RKO (cell line): Measurements from ENCODE around the gene ST3GAL3.
"Not testable (repeated sequence)": the region's sequence is repeated elsewhere in the genome, so short reads cannot be mapped to it uniquely, and the experiment has no call there.

Experiments used
- DNase-seq: peaks from one replicate; pipeline ENCODE4 v3.0.0-alpha.2; 2016; ENCODE audit warnings: low spot score

Gene ST3GAL3

DNA sequence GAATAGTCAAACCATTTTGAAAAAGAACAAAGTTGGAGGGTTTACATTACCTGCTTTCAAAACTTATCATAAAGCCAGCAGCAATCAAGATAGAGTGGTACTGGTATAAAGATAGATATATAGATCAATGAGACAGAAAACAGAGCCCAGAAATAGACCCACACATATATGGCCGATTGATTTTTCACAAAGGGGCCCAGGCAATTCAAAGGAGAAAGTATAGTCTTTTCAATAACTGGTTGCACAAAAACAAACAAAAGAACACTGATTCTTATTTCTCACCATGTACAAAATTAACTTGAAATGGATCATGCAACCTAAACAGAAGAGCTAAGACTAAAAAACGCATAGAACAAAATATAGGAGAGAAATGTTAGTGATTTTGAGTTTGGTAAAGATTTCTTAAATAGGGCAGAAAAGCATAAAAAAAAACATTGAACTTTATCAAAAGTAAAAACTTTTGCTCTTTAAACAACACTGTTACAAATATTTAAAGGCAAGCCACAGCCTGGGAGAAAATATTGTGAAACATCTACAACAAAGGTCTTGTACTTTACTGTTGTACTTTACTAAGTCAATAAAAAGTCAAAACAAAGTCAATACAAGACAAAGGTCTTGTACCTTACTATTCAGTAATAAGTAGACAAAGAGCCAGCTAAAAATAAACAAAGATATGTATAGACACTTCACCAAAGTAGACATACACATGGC is 50.2 kb downstream of the ST3GAL3 start:
- no peak for DNase-seq

- no peak for DNase-seq
Observed at GRCh38 chr1:43760745-43761317, 53.5 kb downstream of the ST3GAL3 start.

GRCh38 chr1:43763497-43763973 is 56.2 kb downstream of the ST3GAL3 start:
- DNase-seq: peak; percentile 90

- no peak for DNase-seq
Observed at GRCh38 chr1:43764581-43764980, 57.2 kb downstream of the ST3GAL3 start.

- no peak for DNase-seq
Observed at GRCh38 chr1:43766086-43766784, 58.9 kb downstream of the ST3GAL3 start.

GRCh38 chr1:43766818-43767525 is 59.6 kb downstream of the ST3GAL3 start:
- no peak for DNase-seq

DNA sequence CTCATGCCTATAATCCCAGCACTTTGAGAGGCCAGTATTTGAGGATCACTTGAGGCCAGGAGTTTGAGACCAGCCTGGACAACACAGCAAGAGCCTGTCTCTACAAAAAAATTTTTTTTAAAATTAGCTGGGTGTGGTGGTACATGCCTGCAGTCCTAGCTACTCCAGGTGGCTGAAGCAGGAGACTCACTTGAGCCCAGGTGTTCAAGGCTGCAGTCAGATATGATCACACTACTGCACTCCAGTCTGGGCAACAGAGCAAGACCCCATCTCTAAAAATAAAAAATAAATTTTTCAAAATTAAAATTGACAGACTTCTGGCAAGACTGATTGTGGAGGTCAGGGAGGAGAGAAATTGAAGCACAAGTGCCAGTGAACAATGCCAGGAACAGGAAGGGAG is 60.8 kb downstream of the ST3GAL3 start:
- no peak for DNase-seq

DNA sequence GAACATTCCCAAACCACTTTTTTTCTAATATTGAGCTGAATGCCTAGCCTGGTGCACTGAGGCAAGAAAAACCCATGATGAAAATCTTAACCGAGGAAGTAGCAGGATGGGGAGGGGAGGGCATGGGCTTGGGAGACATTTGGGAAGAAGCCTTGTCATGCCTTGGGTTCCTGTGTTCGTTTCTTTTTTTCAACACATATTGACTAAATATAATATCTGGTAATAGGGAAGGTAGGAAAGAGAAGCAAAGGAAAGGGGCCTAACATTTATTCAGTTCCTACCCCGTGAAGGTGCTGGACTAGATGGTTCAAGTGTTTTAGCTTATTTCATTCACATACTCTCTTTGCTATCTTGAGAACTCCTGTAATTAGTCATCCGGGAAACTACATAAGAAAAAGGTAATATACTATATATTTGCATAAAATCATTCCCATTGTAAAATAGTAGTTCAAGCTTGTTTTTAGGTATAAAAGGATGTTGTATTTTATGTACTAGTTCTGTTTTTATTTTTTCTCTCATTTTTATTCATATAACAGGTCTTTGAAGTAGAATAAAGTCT is 62.1 kb downstream of the ST3GAL3 start:
- no peak for DNase-seq

DNA sequence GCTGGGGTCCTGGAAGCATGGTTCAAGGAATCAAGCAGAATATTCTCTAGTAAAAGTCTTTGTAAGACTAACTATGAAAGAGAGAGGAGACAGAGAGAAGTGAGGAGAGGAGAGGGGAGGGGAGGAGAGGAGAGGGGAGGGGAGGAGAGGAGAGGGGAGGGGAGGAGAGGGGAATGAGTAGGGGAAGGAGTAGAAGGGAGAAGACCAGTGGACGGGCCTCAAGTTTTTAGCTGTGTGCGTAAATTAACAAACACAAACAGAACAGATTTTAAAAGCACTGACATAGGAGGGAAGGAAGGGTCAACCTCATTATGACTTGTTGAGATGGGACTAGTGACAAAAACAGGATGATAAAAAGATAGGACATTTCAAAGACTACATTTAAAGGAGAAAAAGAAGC is 62.8 kb downstream of the ST3GAL3 start:
- DNase-seq: no peak

GRCh38 chr1:43772978-43773377 is 65.6 kb downstream of the ST3GAL3 start:
- no peak for DNase-seq

DNA sequence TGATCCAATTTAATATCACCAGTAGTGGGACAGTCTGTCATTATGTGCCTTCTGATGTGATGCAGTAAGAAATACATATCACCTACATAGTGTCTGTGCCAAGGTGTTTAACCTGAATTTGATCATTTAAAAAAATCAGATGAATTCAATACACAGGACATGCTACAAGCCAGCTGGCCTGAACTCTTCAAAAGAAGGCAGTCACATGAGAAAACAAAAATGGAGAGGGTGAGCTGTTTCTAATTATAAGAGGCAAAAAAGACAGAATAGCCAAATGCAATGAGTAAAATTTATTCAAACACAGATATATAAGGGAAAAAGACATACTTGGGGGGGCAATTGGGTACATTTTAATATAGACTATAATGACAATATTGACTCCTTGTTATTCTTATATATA is 66.5 kb downstream of the ST3GAL3 start:
- no peak for DNase-seq

- peak; percentile 22 for DNase-seq
Observed at GRCh38 chr1:43774359-43774758, 67.0 kb downstream of the ST3GAL3 start.

DNA sequence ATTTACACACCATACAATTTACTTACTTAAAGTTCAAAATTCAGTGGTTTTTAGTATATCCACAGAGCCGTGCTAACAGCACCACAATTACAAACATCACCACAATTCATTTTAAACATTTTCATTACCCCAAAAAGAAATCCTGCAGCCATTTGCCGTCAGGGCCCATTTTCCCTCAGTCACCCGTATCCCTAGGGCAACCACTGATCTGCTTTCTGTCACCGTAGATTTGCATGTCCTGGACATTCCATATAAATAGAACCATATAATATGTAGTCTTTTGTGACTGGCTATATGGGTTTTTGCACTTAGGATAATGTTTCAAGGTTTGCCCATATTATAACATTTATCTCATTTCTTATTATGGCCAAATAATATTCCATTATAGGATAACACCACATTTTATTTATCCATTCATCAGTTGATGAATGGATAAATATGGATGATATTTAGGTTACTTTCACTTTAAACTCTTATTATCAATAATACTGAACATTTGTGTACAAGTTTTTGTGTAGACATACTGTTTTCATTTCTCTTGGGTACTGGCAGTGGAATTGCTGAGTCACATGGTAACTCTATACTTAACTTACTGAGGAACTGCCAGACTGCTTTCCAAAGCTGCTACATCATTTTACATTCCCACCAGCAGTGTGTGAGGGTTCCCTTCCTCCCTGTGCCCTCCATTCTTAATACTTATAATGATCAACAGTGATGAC is 68.9 kb downstream of the ST3GAL3 start:
- no peak for DNase-seq

GRCh38 chr1:43777916-43778315 is 70.6 kb downstream of the ST3GAL3 start:
- not testable (repeated sequence) for DNase-seq

DNA sequence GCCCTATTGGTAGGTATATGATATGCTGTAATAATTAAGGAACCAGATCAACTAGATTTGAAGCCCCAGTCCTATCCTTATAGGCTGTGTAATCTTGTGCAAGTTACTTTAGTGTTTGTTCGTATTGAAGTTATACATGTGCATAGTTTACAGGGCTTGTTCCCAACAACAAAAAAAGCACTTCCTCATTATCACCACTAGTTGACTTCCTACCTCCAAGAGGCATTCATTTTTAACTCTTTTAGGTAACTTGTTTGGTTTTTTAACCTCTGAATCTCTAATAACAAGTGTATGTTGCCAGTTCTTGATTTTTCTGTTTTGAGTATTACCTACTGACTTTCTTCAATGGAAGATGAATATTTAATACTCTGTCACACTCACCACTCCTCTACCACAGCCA is 71.9 kb downstream of the ST3GAL3 start:
- no peak for DNase-seq

- no peak for DNase-seq
Observed at GRCh38 chr1:43779805-43780403, 72.6 kb downstream of the ST3GAL3 start.

- DNase-seq: no peak
Observed at GRCh38 chr1:43781574-43781973, 74.2 kb downstream of the ST3GAL3 start.

DNA sequence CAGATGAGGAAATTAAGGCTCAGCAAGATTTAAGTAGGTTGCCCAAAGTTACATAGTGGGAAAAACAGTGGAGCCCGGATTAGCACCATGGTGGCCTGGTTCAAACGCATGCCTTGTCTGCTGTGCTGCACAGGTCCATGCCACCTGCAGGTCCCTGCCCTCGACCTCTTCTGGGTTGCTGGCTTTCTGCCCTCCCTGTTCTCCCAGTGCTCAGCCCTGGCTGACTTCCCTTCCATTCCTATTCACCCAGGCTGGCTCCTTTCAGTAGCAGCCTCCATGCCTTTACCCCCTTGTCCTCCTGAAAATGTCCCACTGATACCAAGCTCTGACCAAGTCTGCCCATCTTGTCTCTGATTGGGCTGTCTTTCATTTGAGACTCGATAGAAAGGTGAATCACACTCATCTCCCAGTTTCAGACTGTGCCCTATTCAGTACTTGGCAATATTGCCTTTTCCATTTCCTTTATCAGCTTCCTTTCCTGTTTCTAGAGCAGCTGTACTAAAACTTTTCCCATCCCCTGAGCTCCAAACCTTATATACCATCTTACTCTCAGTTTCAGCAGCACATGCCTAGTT is 75.8 kb downstream of the ST3GAL3 start:
- no peak for DNase-seq

DNA sequence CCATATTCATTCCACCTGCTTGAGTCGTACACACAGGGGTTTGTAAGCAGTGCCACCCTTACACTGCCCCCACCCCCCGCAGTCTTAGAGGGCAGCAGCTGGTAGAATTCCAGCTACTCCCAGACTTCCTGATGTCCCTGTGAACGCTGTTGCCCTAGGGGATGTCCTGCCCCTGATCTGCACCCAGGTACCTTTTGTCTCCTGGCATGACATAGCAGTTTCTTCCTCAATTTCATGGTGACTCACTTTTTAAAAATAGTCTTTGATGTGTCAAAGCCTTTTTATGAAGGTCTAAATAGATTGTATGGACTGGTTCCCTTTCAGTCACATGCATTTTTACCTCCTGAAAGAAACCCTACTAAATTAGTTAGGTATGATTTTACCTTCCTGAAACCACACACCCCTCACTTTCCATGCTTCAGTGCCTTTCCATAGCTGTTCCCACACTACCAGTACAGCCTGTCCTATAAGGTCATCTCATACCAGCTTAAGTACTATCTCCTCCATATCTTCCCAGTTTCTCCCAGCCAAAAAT is 76.4 kb downstream of the ST3GAL3 start:
- no peak for DNase-seq

GRCh38 chr1:43786201-43786958 is 79.0 kb downstream of the ST3GAL3 start:
- DNase-seq: no peak
